ENCODE measurements around the gene PRKCE.

- no peak for TF ChIP-seq CTCF (conservative IDR thresholded peaks at IDR 0.05 in 1 of 2, IDR thresholded peaks at IDR 0.05 in 1 of 2; ENCODE audit: low read depth in 1 of 2, low read length in 2 of 2)
- TF ChIP-seq EZH2 (IDR thresholded peaks at IDR 0.05; ENCODE audit: low read length, missing control alignments) = no peak
Measured at GRCh38 chr2:46181306-46181705, 529.8 kb downstream of the PRKCE start.

Data from fibroblast of lung (primary cell).